Fibroblast of villous mesenchyme (primary cell): ENCODE results near the gene ZNF784. TPM values are rescaled to one million over a fixed set of nuclear protein-coding genes. Genes with fewer than 3 reads are reported as not detected.

Experiments used
- DNase-seq: peaks from one replicate; pipeline ENCODE4 v3.0.0-alpha.2; 2010; ENCODE audit warnings: low read depth
- H3K4me3 ChIP-seq: 2 replicates; pipeline ENCODE4 v1.5.1; 2011; ENCODE audit warnings: low read depth, mild to moderate bottlenecking, low read length
- CTCF ChIP-seq: IDR thresholded peaks from 2 replicates; pipeline ENCODE4 v1.5.1; 2012; ENCODE audit warnings: low read depth, mild to moderate bottlenecking, low read length; ENCODE audit not compliant: insufficient read depth
- total RNA-seq: library from RNA; depleted of rRNA; stranded (reverse); fragments of >200 nt; gene quantifications from 2 replicates; pipeline ENCODE4 v1.2.3, GENCODE V29; 2012

Gene ZNF784
- total RNA-seq, 1 donor: 5.6 TPM

- no peak for DNase-seq
- no peak for TF ChIP-seq CTCF
- peak overlapping the region; percentile 77 for H3K4me3 ChIP-seq
Measured at GRCh38 chr19:55656988-55657747, 32.8 kb upstream of the ZNF784 start.

- peak overlapping the region; percentile 77 for H3K4me3 ChIP-seq
- DNase-seq: no peak
- no peak for TF ChIP-seq CTCF
Measured at GRCh38 chr19:55656552-55656951, 32.2 kb upstream of the ZNF784 start.

- peak overlapping the region; percentile 77 for H3K4me3 ChIP-seq
- DNase-seq: no peak
- no peak for TF ChIP-seq CTCF
Measured at GRCh38 chr19:55655648-55656040, 31.3 kb upstream of the ZNF784 start.

GRCh38 chr19:55654868-55655647 lies 30.7 kb upstream of the ZNF784 start, which contains the start of gene U2AF2:
Gene U2AF2 (plus strand): TSS chr19:55655035. CDS start chr19:55655105, 70 bp downstream.
- TF ChIP-seq CTCF: no peak
- peak within 1 kb of the TSS; percentile 77 for H3K4me3 ChIP-seq
- DNase-seq: peak; percentile 94

- peak; percentile 100 for DNase-seq
- peak overlapping the region; percentile 77 for H3K4me3 ChIP-seq
- no peak for TF ChIP-seq CTCF
Measured at GRCh38 chr19:55654323-55654867, 30.0 kb upstream of the ZNF784 start.

GRCh38 chr19:55653651-55654322 lies 29.4 kb upstream of the ZNF784 start:
- DNase-seq: peak; percentile 100
- peak; percentile 100 for TF ChIP-seq CTCF
- peak overlapping the region; percentile 77 for H3K4me3 ChIP-seq
